ENCODE results near the gene PAPPA.

DNA sequence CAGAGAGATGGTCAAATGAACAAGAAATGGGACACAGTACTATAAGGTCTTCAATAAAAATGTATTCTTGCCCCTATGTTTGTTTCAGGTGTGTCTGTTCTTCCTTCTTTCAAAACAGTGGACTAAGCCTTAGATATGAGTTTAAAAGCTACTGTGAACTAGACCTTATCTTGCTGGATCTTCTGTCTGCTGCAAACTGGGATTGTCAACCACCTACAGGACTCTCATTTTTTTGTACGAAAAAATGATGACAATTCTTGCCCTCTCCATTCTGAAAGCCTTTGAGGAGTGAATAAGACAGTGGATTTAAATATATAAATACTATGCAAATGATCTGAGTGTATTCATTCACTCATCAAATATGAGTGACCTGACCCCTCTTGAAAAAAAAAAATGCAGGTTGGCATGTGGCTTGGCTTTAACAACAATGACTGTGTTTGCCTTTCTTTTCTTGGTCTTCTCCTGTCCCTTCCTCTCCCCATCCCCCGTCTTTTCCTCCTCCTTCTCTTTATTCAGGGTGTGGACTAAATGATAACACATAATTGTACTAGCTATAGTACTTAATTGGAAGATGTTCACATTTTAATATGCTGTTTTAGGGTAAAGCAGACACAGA is 298.0 kb downstream of the PAPPA start:
- TF ChIP-seq POLR2A (IDR thresholded peaks at IDR 0.05; ENCODE audit: low read depth): no peak
- TF ChIP-seq EP300 (IDR thresholded peaks at IDR 0.05): no peak

Measured in esophagus muscularis mucosa (tissue), 2 donors.